GM18517 (cell line): ENCODE data around the gene DNAJA4.

ENCODE experiments used
- ATAC-seq: cut with Tn5 transposase; IDR thresholded peaks from one replicate; pipeline ENCODE4 v1.9.1; 2021; ENCODE audit warnings: mild to moderate bottlenecking, moderate library complexity; ENCODE audit not compliant: unreplicated experiment

The DNAJA4 gene

GRCh38 chr15:78264304-78265136, at the start of gene DNAJA4:
Gene DNAJA4 (plus strand): TSS chr15:78264562. CDS start chr15:78264764, 202 bp downstream.
- ATAC-seq: no peak

- no peak for ATAC-seq
These were observed 47.9 kb upstream of the DNAJA4 start for GRCh38 chr15:78216276-78217104.

GRCh38 chr15:78220713-78221112, 43.6 kb upstream of the DNAJA4 start:
- no peak for ATAC-seq

- no peak for ATAC-seq
These were observed 41.5 kb upstream of the DNAJA4 start for GRCh38 chr15:78222745-78223395.

GRCh38 chr15:78223396-78224022, 40.9 kb upstream of the DNAJA4 start:
- no peak for ATAC-seq

- no peak for ATAC-seq
These were observed 40.3 kb upstream of the DNAJA4 start for GRCh38 chr15:78224023-78224411.

- no peak for ATAC-seq
These were observed 38.4 kb upstream of the DNAJA4 start for GRCh38 chr15:78225783-78226541.

- no peak for ATAC-seq
These were observed 35.9 kb upstream of the DNAJA4 start for GRCh38 chr15:78228356-78228996.

GRCh38 chr15:78229431-78230406, 34.6 kb upstream of the DNAJA4 start:
- no peak for ATAC-seq

GRCh38 chr15:78232951-78233350, 31.4 kb upstream of the DNAJA4 start:
- ATAC-seq: no peak

- ATAC-seq: no peak
These were observed 30.9 kb upstream of the DNAJA4 start for GRCh38 chr15:78233496-78233895.

- ATAC-seq: no peak
These were observed 29.8 kb upstream of the DNAJA4 start, which contains the start of gene ACSBG1 for GRCh38 chr15:78234515-78235040. Gene ACSBG1 (minus strand): TSS chr15:78234565. CDS start chr15:78234501, 64 bp downstream.

GRCh38 chr15:78236491-78236890, 27.9 kb upstream of the DNAJA4 start:
- ATAC-seq: no peak

GRCh38 chr15:78237146-78237545, 27.2 kb upstream of the DNAJA4 start:
- no peak for ATAC-seq

- ATAC-seq: no peak
These were observed 24.6 kb upstream of the DNAJA4 start for GRCh38 chr15:78239811-78240210.

- no peak for ATAC-seq
These were observed 23.3 kb upstream of the DNAJA4 start for GRCh38 chr15:78241017-78241416.

GRCh38 chr15:78242128-78242527, 22.2 kb upstream of the DNAJA4 start:
- ATAC-seq: no peak

- no peak for ATAC-seq
These were observed 21.3 kb upstream of the DNAJA4 start for GRCh38 chr15:78243058-78243457.
